ENCODE results near the gene RNF32.

RNF32 gene

DNA sequence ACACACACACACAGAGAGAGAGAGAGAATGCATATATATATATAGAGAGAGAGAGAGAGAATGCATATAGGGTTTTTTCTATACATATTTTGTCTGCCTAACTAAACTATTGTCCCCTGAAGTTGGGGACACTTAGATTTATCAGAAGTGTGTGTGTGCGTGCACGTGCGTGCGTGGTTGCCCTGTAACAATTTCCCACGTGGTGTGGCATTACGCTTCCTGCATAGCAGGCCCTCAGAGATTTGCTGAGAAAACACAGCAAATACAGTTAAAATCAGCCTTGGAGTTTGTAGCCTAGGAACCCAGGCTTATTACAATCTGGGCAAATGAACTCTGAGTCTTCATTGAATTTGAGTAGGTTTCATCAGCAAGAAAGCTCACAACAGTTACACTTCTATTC, 14.7 kb downstream of the RNF32 start:
- TF ChIP-seq TOX (CRISPR knock-in tag; IDR thresholded peaks at IDR 0.05; ENCODE audit: borderline replicate concordance) (no peak), ESRRG (CRISPR knock-in tag; IDR thresholded peaks at IDR 0.05) (no peak), PPARA (CRISPR knock-in tag; IDR thresholded peaks at IDR 0.05; ENCODE audit: borderline replicate concordance) (no peak), RARB (CRISPR knock-in tag; IDR thresholded peaks at IDR 0.05) (no peak), OSR1 (CRISPR knock-in tag; IDR thresholded peaks at IDR 0.05) (no peak), ZNF8 (CRISPR knock-in tag; IDR thresholded peaks at IDR 0.05) (no peak), CSDC2 (CRISPR knock-in tag; IDR thresholded peaks at IDR 0.05) (no peak), ZFP30 (CRISPR knock-in tag; IDR thresholded peaks at IDR 0.05) (no peak), ZNF70 (CRISPR knock-in tag; IDR thresholded peaks at IDR 0.05) (no peak), SNAI2 (CRISPR knock-in tag; IDR thresholded peaks at IDR 0.05) (no peak), ZNF565 (CRISPR knock-in tag; conservative IDR thresholded peaks at IDR 0.05; ENCODE audit: low read depth) (no peak)
- TF ChIP-seq, protein P1, sequence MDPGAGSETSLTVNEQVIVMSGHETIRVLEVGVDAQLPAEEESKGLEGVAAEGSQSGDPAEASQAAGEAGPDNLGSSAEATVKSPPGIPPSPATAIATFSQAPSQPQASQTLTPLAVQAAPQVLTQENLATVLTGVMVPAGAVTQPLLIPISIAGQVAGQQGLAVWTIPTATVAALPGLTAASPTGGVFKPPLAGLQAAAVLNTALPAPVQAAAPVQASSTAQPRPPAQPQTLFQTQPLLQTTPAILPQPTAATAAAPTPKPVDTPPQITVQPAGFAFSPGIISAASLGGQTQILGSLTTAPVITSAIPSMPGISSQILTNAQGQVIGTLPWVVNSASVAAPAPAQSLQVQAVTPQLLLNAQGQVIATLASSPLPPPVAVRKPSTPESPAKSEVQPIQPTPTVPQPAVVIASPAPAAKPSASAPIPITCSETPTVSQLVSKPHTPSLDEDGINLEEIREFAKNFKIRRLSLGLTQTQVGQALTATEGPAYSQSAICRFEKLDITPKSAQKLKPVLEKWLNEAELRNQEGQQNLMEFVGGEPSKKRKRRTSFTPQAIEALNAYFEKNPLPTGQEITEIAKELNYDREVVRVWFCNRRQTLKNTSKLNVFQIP (CRISPR knock-in tag; IDR thresholded peaks at IDR 0.05; ENCODE audit: borderline replicate concordance, low read depth): no peak
- TF ChIP-seq, protein P2, sequence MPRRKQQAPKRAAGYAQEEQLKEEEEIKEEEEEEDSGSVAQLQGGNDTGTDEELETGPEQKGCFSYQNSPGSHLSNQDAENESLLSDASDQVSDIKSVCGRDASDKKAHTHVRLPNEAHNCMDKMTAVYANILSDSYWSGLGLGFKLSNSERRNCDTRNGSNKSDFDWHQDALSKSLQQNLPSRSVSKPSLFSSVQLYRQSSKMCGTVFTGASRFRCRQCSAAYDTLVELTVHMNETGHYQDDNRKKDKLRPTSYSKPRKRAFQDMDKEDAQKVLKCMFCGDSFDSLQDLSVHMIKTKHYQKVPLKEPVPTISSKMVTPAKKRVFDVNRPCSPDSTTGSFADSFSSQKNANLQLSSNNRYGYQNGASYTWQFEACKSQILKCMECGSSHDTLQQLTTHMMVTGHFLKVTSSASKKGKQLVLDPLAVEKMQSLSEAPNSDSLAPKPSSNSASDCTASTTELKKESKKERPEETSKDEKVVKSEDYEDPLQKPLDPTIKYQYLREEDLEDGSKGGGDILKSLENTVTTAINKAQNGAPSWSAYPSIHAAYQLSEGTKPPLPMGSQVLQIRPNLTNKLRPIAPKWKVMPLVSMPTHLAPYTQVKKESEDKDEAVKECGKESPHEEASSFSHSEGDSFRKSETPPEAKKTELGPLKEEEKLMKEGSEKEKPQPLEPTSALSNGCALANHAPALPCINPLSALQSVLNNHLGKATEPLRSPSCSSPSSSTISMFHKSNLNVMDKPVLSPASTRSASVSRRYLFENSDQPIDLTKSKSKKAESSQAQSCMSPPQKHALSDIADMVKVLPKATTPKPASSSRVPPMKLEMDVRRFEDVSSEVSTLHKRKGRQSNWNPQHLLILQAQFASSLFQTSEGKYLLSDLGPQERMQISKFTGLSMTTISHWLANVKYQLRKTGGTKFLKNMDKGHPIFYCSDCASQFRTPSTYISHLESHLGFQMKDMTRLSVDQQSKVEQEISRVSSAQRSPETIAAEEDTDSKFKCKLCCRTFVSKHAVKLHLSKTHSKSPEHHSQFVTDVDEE (CRISPR knock-in tag; IDR thresholded peaks at IDR 0.05): no peak
- TF ChIP-seq, protein P3, sequence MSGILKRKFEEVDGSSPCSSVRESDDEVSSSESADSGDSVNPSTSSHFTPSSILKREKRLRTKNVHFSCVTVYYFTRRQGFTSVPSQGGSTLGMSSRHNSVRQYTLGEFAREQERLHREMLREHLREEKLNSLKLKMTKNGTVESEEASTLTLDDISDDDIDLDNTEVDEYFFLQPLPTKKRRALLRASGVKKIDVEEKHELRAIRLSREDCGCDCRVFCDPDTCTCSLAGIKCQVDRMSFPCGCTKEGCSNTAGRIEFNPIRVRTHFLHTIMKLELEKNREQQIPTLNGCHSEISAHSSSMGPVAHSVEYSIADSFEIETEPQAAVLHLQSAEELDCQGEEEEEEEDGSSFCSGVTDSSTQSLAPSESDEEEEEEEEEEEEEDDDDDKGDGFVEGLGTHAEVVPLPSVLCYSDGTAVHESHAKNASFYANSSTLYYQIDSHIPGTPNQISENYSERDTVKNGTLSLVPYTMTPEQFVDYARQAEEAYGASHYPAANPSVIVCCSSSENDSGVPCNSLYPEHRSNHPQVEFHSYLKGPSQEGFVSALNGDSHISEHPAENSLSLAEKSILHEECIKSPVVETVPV (CRISPR knock-in tag; IDR thresholded peaks at IDR 0.05): no peak
- ATAC-seq: no peak

DNA sequence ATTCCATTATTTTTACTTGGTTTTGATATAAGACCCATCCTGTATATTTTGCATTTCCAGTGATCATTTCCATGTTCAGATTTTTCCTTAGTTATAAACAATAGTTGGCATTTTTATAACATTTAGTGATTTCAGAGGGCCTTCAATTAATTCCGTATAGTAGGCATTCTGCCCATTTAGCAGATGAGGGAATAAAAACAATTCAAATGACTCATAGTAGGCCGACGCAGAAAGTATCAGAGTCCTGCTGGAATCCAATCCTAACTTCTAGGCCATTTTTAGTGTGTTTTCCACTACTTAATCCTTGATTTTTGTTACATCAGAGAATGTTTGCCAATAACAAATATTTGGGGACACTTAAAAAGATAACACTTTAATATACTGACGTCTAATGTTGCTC, 15.4 kb downstream of the RNF32 start:
- ATAC-seq: no peak
- TF ChIP-seq PPARA (CRISPR knock-in tag; IDR thresholded peaks at IDR 0.05; ENCODE audit: borderline replicate concordance) (no peak), SNAI2 (CRISPR knock-in tag; IDR thresholded peaks at IDR 0.05) (no peak), TCF4 (CRISPR knock-in tag; IDR thresholded peaks at IDR 0.05; ENCODE audit: borderline replicate concordance) (no peak)

DNA sequence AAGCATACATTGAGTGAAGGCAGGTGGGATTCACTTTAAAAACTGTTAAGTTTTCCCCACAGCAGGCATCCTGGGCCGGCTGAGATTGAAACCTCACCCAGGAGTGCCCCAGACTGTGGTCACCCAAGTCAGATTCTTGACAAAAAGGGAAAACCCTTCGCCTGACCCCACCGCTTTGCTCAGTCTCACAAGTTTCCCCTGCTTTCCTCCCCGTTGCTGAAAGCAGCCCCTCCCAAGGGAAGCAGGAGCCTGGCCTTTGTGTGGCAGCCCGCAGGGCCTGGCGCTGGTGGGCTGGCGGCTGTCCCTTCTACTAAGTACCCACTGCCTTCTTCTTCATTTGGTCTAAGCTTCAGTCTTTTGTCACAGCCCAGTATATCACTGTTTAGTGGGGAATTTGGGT, 16.0 kb downstream of the RNF32 start:
- ATAC-seq: no peak
- TF ChIP-seq, protein P4, sequence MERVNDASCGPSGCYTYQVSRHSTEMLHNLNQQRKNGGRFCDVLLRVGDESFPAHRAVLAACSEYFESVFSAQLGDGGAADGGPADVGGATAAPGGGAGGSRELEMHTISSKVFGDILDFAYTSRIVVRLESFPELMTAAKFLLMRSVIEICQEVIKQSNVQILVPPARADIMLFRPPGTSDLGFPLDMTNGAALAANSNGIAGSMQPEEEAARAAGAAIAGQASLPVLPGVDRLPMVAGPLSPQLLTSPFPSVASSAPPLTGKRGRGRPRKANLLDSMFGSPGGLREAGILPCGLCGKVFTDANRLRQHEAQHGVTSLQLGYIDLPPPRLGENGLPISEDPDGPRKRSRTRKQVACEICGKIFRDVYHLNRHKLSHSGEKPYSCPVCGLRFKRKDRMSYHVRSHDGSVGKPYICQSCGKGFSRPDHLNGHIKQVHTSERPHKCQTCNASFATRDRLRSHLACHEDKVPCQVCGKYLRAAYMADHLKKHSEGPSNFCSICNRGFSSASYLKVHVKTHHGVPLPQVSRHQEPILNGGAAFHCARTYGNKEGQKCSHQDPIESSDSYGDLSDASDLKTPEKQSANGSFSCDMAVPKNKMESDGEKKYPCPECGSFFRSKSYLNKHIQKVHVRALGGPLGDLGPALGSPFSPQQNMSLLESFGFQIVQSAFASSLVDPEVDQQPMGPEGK (CRISPR knock-in tag; IDR thresholded peaks at IDR 0.05; ENCODE audit: borderline replicate concordance): no peak
- no peak for TF ChIP-seq ARNTL (CRISPR knock-in tag; IDR thresholded peaks at IDR 0.05; ENCODE audit: borderline replicate concordance, low read depth)
- no peak for TF ChIP-seq BACH2 (CRISPR knock-in tag; IDR thresholded peaks at IDR 0.05; ENCODE audit: borderline replicate concordance)
- TF ChIP-seq, protein P5, sequence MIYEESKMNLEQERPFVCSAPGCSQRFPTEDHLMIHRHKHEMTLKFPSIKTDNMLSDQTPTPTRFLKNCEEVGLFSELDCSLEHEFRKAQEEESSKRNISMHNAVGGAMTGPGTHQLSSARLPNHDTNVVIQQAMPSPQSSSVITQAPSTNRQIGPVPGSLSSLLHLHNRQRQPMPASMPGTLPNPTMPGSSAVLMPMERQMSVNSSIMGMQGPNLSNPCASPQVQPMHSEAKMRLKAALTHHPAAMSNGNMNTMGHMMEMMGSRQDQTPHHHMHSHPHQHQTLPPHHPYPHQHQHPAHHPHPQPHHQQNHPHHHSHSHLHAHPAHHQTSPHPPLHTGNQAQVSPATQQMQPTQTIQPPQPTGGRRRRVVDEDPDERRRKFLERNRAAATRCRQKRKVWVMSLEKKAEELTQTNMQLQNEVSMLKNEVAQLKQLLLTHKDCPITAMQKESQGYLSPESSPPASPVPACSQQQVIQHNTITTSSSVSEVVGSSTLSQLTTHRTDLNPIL (CRISPR knock-in tag; IDR thresholded peaks at IDR 0.05; ENCODE audit: low read depth): no peak
- TF ChIP-seq, protein P1 (CRISPR knock-in tag; IDR thresholded peaks at IDR 0.05; ENCODE audit: borderline replicate concordance, low read depth): no peak
- TF ChIP-seq ZNF8 (CRISPR knock-in tag; IDR thresholded peaks at IDR 0.05): no peak
